ENCODE results near the gene SHISA7.

Gene SHISA7

DNA sequence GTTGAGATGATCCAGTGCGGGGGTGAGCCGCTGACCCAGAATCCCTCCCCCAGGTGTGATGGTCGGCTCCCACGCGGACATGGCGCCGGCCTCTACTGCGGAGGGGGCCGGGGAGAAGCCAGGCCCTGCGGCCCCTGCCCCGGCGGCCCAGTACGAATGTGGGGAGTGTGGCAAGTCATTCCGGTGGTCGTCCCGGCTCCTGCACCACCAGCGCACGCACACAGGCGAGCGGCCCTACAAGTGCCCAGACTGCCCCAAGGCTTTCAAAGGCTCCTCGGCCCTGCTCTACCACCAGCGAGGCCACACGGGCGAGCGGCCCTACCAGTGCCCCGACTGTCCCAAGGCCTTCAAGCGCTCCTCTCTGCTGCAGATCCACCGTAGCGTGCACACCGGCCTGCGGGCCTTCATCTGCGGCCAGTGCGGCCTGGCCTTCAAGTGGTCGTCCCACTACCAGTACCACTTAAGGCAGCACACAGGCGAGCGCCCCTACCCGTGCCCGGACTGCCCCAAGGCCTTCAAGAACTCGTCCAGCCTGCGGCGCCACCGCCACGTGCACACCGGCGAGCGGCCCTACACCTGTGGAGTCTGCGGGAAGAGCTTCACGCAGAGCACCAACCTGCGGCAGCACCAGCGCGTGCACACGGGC is 38.2 kb upstream of the SHISA7 start:
- no peak for TF ChIP-seq CTCF (IDR thresholded peaks at IDR 0.05; ENCODE audit: borderline replicate concordance, control extremely low read depth, extremely low read depth, insufficient read depth, missing control alignments)
- in situ Hi-C loops (cut with MboI; ENCODE audit: low sequenced_read_pairs, unreplicated experiment): no loop called here
- DNase-seq (ENCODE audit: low spot score): no peak

DNA sequence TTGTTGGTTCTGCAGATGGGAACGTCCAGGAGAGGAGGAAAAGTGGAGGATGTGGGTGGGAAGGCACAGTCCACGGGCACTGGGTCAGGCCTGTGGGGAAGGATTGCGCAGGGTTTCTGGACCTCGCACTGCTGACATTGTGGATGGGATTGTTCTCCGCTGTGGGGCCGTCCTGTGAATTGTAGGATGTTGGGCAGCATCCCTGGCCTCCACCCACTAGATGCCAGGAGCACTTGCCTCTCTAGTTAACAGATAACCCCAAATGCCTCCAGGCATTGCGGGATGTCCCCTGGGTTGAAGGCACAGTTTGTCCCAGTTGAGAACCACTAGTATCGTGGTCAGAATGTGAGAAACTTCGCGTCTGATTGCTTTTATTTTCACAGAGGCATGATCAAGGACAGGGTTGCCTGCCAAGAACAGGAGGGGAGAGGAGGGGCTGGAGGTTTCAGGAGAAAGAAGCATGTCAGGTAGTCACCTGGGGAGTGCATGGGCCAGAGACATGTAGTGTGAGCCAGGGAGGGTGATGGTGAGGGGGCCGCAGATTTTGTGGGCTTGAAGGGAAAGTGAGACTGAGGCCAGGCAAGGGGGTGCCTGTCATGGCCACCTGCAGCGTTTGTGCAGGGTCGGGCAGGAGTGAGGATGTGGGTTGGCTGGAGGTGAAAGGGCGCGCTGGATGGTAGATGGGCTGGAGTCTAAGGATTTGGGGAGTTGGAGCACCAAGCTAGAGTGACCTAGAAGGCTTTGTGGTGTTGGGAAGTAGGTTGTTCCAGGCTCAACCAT is 36.5 kb upstream of the SHISA7 start:
- in situ Hi-C loops (cut with MboI; ENCODE audit: low sequenced_read_pairs, unreplicated experiment): no loop called here

DNA sequence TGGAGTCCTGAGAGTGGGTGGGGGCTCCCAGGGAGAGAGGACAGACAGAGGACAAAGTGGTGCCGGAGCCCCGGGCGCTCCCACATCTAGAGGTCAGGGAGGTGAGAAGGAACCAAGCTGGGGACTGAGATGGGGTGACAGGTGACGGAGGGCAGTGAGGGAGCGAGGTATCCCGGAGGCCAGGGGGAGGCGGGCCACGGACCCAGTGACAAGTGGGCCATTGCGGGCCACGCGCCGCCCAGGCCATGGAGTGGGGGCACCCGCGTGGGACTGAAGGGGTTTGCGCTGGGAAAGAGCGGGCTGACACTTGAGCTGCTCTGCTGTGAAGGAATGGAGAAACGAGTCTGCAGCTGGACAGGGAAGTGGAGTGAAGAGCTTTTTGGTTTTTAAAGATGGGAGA is 35.9 kb upstream of the SHISA7 start:
- in situ Hi-C loops (cut with MboI; ENCODE audit: low sequenced_read_pairs, unreplicated experiment): no loop called here
- no peak for TF ChIP-seq CTCF (IDR thresholded peaks at IDR 0.05; ENCODE audit: borderline replicate concordance, control extremely low read depth, extremely low read depth, insufficient read depth, missing control alignments)
- DNase-seq (ENCODE audit: low spot score): no peak

More for the DNA sequence above, 36.5 kb upstream of the SHISA7 start:
- no peak for TF ChIP-seq CTCF (IDR thresholded peaks at IDR 0.05; ENCODE audit: borderline replicate concordance, control extremely low read depth, extremely low read depth, insufficient read depth, missing control alignments)
- DNase-seq (ENCODE audit: low spot score): no peak

DNA sequence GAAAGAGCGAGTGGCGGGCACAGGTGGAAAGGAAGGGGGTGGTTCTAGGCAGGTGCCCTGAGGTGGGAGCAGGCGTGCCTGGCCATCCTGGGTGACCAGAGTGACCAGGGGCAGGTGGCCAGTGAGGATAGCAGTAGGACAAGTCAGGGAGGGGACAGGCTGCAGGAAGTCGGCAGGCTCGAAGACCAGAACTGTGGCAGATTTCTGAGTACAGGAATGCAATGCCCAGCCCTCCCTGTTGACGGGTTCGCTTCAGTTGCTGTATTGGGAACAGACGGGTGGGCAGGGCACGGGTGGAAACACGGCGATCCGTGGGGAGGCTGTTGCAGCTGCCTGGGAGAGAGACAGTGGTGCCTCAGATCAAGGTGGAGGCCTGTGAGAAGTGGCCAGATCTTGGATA is 35.3 kb upstream of the SHISA7 start:
- no peak for DNase-seq (ENCODE audit: low spot score)
- TF ChIP-seq CTCF (IDR thresholded peaks at IDR 0.05; ENCODE audit: borderline replicate concordance, control extremely low read depth, extremely low read depth, insufficient read depth, missing control alignments): no peak
- in situ Hi-C loops (cut with MboI; ENCODE audit: low sequenced_read_pairs, unreplicated experiment): no loop called here

GRCh38 chr19:55477905-55478304 is 34.8 kb upstream of the SHISA7 start:
- no peak for DNase-seq (ENCODE audit: low spot score)
- in situ Hi-C loops (cut with MboI; ENCODE audit: low sequenced_read_pairs, unreplicated experiment): no loop called here
- no peak for TF ChIP-seq CTCF (IDR thresholded peaks at IDR 0.05; ENCODE audit: borderline replicate concordance, control extremely low read depth, extremely low read depth, insufficient read depth, missing control alignments)

DNA sequence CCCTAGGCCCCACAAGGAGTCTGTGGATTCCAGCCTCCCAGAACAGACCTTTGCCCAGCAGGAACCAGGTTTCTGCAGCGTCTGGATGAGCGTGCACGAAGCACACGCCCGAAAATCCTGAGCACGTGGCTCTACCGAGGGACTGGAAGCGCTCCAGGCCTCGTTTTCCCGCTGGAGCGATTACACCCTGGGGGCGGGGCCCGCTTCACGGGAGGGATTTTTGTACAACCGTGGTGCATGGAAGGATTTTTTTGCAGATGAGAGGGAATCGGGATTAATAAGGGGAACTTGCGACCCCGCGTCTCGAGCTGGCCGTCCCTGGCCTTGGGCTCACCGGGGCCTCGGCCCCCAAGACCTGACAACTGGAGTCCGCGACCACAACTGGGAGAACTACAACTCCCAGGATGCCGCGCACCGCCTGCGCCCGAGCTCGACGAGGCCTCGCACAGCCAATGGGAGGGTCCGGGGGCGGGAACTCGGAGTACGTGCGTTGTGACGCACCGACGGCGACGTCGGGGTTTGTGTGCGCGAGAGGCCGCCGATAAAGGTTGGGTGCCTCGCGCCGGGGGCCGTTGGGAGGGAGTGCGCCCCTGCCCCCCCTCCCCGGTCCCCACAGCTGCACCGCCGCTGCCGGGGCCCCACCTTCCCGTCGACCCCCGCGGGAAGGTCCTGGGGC is 33.1 kb upstream of the SHISA7 start, which contains the start of gene ZNF628:
TSS of gene ZNF628 (plus strand) at position 518 of the 676 bp plus-strand sequence. CDS start 3,294 bp downstream, outside the sequence.
- peak; percentile 99 for DNase-seq (ENCODE audit: low spot score)
- no peak for TF ChIP-seq CTCF (IDR thresholded peaks at IDR 0.05; ENCODE audit: borderline replicate concordance, control extremely low read depth, extremely low read depth, insufficient read depth, missing control alignments)
- in situ Hi-C loops (cut with MboI; ENCODE audit: low sequenced_read_pairs, unreplicated experiment): no loop called here

All from GM13976 (cell line).